ENCODE results near the gene C11orf52. TPM values are rescaled to one million over a fixed set of nuclear protein-coding genes. Genes with fewer than 3 reads are reported as not detected.
"Not testable (repeated sequence)": the region's sequence is repeated elsewhere in the genome, so short reads cannot be mapped to it uniquely, and the experiment has no call there.

The C11orf52 gene
- total RNA-seq, 2 donors from 2014 or later = 0.99 to 4.7 TPM

DNA sequence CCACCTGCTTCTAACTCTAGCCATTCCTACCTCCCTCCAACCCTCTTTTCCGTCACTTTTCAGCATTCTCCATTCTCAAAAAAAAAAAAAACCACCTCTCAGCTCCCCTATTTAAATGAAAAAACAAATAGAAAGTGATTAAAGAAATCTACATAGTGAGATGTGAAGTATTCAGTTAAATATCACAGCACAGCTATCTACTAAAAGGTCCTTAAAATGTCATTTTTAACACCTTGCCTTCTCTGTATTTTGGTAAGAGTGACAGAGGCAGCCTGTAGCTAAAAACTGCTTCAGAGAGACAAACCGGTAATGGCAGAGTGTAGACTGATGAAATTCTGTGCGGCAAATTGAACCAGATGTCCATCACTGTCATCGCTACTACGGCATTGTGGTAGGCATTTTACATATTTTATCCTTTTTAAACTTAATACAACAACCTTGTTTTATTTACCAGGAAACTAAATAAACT is 47.0 kb upstream of the C11orf52 start:
- Histone ChIP-seq H3K27ac (peak overlapping the region; percentile 87), H3K4me3 (peak overlapping the region; percentile 90), H3K36me3 (peaks cover 8% of the 10 kb centered on the region), H3K4me1 (ENCODE audit: control insufficient read depth in 1 of 2, low read depth in 2 of 2) (peaks cover 0 to 22% of the 10 kb centered on the region in 2 donors), H3K9me3 (no peaks in the 10 kb centered on the region), H3K27me3 (replicated peaks; ENCODE audit: insufficient read depth) (no peaks in the 10 kb centered on the region)
- no peak for TF ChIP-seq CTCF (IDR thresholded peaks at IDR 0.05)
- DNase-seq (ENCODE audit: low spot score) (no peak), ATAC-seq (ENCODE audit: insufficient number of reproducible peaks, low FRiP score, low read depth) (no peak)

DNA sequence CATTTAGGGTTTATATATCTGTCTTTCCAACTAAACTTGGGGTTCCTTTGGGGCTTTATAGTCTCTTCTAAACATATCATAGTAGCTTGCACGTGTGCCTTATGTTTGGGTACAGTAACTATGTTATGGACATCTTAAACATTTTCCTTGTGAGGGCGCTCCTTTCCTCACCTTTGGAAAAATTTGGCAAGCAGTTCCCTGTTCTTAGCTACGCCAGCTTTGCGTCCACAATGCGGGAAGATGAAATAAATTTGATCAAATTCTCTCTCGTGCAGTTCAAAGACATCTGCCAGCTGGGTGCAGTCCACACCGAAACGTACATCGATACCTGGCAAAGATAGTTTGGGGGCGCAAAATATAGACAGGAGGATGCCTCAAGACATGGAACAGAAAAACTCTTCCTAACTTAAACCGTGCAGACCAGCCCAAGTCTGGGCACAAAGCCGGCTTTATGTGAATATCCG is 40.3 kb upstream of the C11orf52 start:
- no peak for ATAC-seq (ENCODE audit: insufficient number of reproducible peaks, low FRiP score, low read depth)

GRCh38 chr11:111878849-111879636 is 39.7 kb upstream of the C11orf52 start, which contains the start of the genes CFAP68 and FDXACB1:
CFAP68 (plus strand) TSS chr11:111879541; CDS start chr11:111879561, 20 bp downstream.
FDXACB1 (minus strand) TSS chr11:111879165; CDS start chr11:111879132, 33 bp downstream.
- Histone ChIP-seq H3K27me3 (replicated peaks; ENCODE audit: insufficient read depth) (no peaks in the 10 kb centered on the region), H3K27ac (peak within 1 kb of the TSS; percentile 94 to 96), H3K36me3 (no peaks in the 10 kb centered on the region), H3K9me3 (no peaks in the 10 kb centered on the region), H3K4me3 (peak within 1 kb of the TSS; percentile 74), H3K4me1 (ENCODE audit: control insufficient read depth in 1 of 2, low read depth in 2 of 2) (peaks cover 4 to 19% of the 10 kb centered on the region in 2 donors)
- ATAC-seq (ENCODE audit: insufficient number of reproducible peaks, low FRiP score, low read depth) (peak; percentile 98), DNase-seq (ENCODE audit: low spot score) (peak; percentile 93)
- peak; percentile 97 for TF ChIP-seq CTCF (IDR thresholded peaks at IDR 0.05)

More for the DNA sequence above, 40.3 kb upstream of the C11orf52 start:
- Histone ChIP-seq H3K27me3 (replicated peaks; ENCODE audit: insufficient read depth) (no peaks in the 10 kb centered on the region), H3K36me3 (no peaks in the 10 kb centered on the region), H3K4me3 (peak overlapping the region; percentile 74), H3K9me3 (no peaks in the 10 kb centered on the region), H3K4me1 (ENCODE audit: control insufficient read depth in 1 of 2, low read depth in 2 of 2) (peaks cover 4 to 19% of the 10 kb centered on the region in 2 donors), H3K27ac (peak overlapping the region; percentile 94 to 96)
- no peak for DNase-seq (ENCODE audit: low spot score)
- TF ChIP-seq CTCF (IDR thresholded peaks at IDR 0.05) = no peak

DNA sequence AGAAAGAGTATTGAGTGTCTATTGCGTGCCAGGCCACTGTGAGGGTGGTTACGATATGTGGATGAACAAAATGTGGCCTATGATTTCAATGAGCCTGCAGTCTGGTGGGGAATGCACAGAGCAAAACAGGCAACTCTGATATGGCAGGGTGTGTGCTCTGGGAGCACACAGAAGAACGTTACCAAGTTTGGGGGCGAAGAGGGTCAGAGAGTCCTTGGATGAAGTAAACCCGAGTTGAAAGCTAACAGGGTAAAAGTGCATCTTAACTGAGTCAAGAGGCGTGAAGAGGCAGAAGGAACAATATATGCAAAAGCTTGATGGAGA is 39.1 kb upstream of the C11orf52 start:
- H3K4me1 ChIP-seq (ENCODE audit: control insufficient read depth in 1 of 2, low read depth in 2 of 2) = peaks cover 4 to 19% of the 10 kb centered on the region in 2 donors
- peak overlapping the region; percentile 74 for H3K4me3 ChIP-seq
- H3K27me3 ChIP-seq (replicated peaks; ENCODE audit: insufficient read depth) = no peaks in the 10 kb centered on the region
- peak overlapping the region; percentile 94 to 96 for H3K27ac ChIP-seq
- TF ChIP-seq CTCF (IDR thresholded peaks at IDR 0.05) = no peak
- no peak for ATAC-seq (ENCODE audit: insufficient number of reproducible peaks, low FRiP score, low read depth)
- H3K9me3 ChIP-seq = no peaks in the 10 kb centered on the region
- no peak for DNase-seq (ENCODE audit: low spot score)
- H3K36me3 ChIP-seq = no peaks in the 10 kb centered on the region

DNA sequence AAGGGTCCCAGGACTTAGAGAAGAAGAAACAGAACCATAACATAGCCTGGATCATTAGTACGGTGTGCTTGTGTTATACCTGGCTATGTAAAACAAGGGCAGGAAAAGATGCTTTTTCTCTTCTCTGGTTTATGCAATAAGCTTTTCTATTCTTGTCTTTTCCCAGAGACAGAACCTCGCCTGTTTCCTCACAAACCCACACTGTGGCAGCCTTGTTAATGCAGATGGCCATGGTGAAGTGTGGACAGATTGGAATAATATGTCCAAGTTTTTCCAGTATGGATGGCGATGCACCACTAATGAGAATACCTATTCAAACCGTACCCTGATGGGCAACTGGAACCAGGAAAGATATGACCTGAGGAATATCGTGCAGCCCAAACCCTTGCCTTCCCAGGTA is 36.5 kb upstream of the C11orf52 start:
- H3K9me3 ChIP-seq = no peaks in the 10 kb centered on the region
- no peak for TF ChIP-seq CTCF (IDR thresholded peaks at IDR 0.05)
- H3K27me3 ChIP-seq (replicated peaks; ENCODE audit: insufficient read depth) = no peaks in the 10 kb centered on the region
- no peak overlapping the region for H3K4me3 ChIP-seq
- peaks cover 4 to 19% of the 10 kb centered on the region in 2 donors for H3K4me1 ChIP-seq (ENCODE audit: control insufficient read depth in 1 of 2, low read depth in 2 of 2)
- ATAC-seq (ENCODE audit: insufficient number of reproducible peaks, low FRiP score, low read depth) (no peak), DNase-seq (ENCODE audit: low spot score) (no peak)
- H3K36me3 ChIP-seq = no peaks in the 10 kb centered on the region
- no peak overlapping the region for H3K27ac ChIP-seq

GRCh38 chr11:111885053-111885452 is 33.7 kb upstream of the C11orf52 start:
- not testable (repeated sequence) for H3K4me1 ChIP-seq (ENCODE audit: control insufficient read depth in 1 of 2, low read depth in 2 of 2); H3K27ac ChIP-seq; H3K4me3 ChIP-seq; H3K9me3 ChIP-seq; DNase-seq (ENCODE audit: low spot score); ATAC-seq (ENCODE audit: insufficient number of reproducible peaks, low FRiP score, low read depth); H3K27me3 ChIP-seq (replicated peaks; ENCODE audit: insufficient read depth); H3K36me3 ChIP-seq
